Ovary (tissue), 9 donors: Measurements from ENCODE around the gene NELFB. TPM values are rescaled to one million over a fixed set of nuclear protein-coding genes. Genes with fewer than 3 reads are reported as not detected.

ENCODE experiments used
- DNase-seq, 5 donors: peaks; one replicate each; pipeline ENCODE4 v3.0.0-alpha.2; 2019 to 2020
- H3K27ac ChIP-seq, 2 donors: fragments of 200-600 bp; one replicate each; pipeline versions ENCODE4 v1.5.1 to v1.8.0; 2019 to 2022
- H3K27me3 ChIP-seq: fragments of 200-600 bp; one replicate; pipeline ENCODE4 v1.8.0; 2022
- H3K36me3 ChIP-seq: fragments of 200-600 bp; sonication (generic); one replicate; pipeline ENCODE4 v1.5.1; 2019
- H3K4me1 ChIP-seq: one replicate; pipeline ENCODE4 v1.8.1; 2013; ENCODE audit warnings: mild to moderate bottlenecking, moderate library complexity; ENCODE audit not compliant: insufficient read depth
- H3K4me3 ChIP-seq: fragments of 200-600 bp; sonication (generic); one replicate; pipeline ENCODE4 v1.5.1; 2017
- H3K9me3 ChIP-seq, 2 donors: fragments of 200-600 bp in 1 of 2; sonication (generic) in 1 of 2; one replicate each; pipeline versions ENCODE4 v1.5.1 to v1.8.1; 2013 to 2019; ENCODE audit warnings: mild to moderate bottlenecking in 1 of 2, moderate library complexity in 1 of 2
- EP300 ChIP-seq: sonication (generic); formaldehyde crosslinking; IDR thresholded peaks from one replicate; pipeline ENCODE4 v1.6.1; 2017; ENCODE audit warnings: antibody characterized with exemption
- POLR2A ChIP-seq: fragments of 450-650 bp; IDR thresholded peaks from one replicate; pipeline ENCODE4 v1.6.1; 2017; ENCODE audit warnings: antibody characterized with exemption, mild to moderate bottlenecking, moderate library complexity
- WGBS, 3 donors: extraction: QIAGEN DNeasy Blood & Tissue Kit in 1 of 3; methylation state at CpG; one replicate each; pipeline versions ENCODE4 v1.1.5 to v1.1.7; 2013 to 2017; 5-methylcytosine and 5-hydroxymethylcytosine counted together
- intact Hi-C, 4 donors: fragments of 100-400 bp; cut with DNase I; formaldehyde crosslinking; loops; one replicate each; pipeline versions ENCODE4 v1.11.0 to v1.15.1; 2022 to 2023
- polyA plus RNA-seq, 2 donors: library from polyadenylated mRNA; stranded (reverse); fragments of 200-250 nt in 1 of 2; fragments of 350-450 nt in 1 of 2; fragmentation: Illumina TruSeq in 1 of 2; extraction: RNeasy Lipid Tissue Mini Kit (QIAGEN cat#74804) in 1 of 2; gene quantifications; one replicate each; pipeline ENCODE4 v1.2.3, GENCODE V29; 2013 to 2014
- total RNA-seq, 7 donors: library from RNA; depleted of rRNA in 2 of 7; stranded (reverse); fragments of >200 nt in 2 of 7; fragmentation: NEBNext Ultra II Directional in 3 of 7; extraction: Animal tissue kit (Norgen Biotek cat#: 25700) in 3 of 7; gene quantifications; one replicate each; pipeline versions ENCODE4 v1.1.0 to v1.2.4, GENCODE V29; 2016 to 2023
- TF ChIP-seq, protein P1 (sequence below), 3 donors: fragments of 450-650 bp in 2 of 3; fragments of 200-600 bp in 1 of 3; IDR thresholded peaks; one replicate each; pipeline versions ENCODE4 v1.5.1 to v1.8.0; 2016 to 2022; ENCODE audit warnings: antibody characterized with exemption in 3 of 3, mild to moderate bottlenecking in 1 of 3
- donor health status: DM: no; HTN: no; CAD: no; lungs with moderate emphysema.
- donor health status: DM: no; HTN: no; CAD: no.
- donor health status: Bipolar disorder and iron deficiency.
- donor health status: DM: yes; HTN: yes; CAD: no.
- donor health status: DM: no; HTN: no; CAD: no.
- donor health status: DM: yes; HTN: yes; CAD: no.

NELFB gene
- total and polyA plus RNA-seq, 9 donors, result 10.9 to 56.6 (median 44.5) TPM

DNA sequence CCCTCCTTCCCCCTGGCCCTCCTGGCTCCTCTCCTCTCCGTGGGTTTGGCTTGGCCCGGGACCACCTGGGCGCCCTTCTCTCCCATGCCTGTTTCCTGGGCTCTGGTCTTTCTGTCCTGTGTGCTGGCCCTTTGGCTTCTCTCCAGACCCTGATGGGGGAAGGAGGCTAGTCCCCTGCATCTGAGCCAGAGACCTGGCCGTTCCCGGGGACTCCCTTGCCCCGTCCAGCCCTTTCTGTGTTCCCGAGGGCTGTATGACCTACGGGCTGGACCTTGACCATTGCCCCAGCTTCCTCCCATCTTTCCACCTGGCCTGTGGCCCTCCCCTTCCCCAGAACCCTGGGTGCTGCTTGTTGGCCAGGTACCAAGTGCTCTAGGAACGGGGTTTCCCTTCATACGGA, 8.4 kb downstream of the NELFB start:
- H3K4me1 ChIP-seq, result no peaks in the 10 kb centered on the region
- no peaks in the 10 kb centered on the region for H3K9me3 ChIP-seq
- no peak overlapping the region for H3K27ac ChIP-seq
- intact Hi-C loops, result no loop called here
- H3K36me3 ChIP-seq, result no peaks in the 10 kb centered on the region
- DNase-seq, result peak in 1 of 5 donors; percentile 27
- 62 to 70% (median 70%) methylated on average over 10 of the region's 10 CpGs for WGBS, 3 donors
- no peaks in the 10 kb centered on the region for H3K27me3 ChIP-seq
- H3K4me3 ChIP-seq, result no peak overlapping the region
- TF ChIP-seq, protein P1, sequence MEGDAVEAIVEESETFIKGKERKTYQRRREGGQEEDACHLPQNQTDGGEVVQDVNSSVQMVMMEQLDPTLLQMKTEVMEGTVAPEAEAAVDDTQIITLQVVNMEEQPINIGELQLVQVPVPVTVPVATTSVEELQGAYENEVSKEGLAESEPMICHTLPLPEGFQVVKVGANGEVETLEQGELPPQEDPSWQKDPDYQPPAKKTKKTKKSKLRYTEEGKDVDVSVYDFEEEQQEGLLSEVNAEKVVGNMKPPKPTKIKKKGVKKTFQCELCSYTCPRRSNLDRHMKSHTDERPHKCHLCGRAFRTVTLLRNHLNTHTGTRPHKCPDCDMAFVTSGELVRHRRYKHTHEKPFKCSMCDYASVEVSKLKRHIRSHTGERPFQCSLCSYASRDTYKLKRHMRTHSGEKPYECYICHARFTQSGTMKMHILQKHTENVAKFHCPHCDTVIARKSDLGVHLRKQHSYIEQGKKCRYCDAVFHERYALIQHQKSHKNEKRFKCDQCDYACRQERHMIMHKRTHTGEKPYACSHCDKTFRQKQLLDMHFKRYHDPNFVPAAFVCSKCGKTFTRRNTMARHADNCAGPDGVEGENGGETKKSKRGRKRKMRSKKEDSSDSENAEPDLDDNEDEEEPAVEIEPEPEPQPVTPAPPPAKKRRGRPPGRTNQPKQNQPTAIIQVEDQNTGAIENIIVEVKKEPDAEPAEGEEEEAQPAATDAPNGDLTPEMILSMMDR (IDR thresholded peaks at IDR 0.05), result no peak
- no peak for TF ChIP-seq EP300
- TF ChIP-seq POLR2A, result no peak

DNA sequence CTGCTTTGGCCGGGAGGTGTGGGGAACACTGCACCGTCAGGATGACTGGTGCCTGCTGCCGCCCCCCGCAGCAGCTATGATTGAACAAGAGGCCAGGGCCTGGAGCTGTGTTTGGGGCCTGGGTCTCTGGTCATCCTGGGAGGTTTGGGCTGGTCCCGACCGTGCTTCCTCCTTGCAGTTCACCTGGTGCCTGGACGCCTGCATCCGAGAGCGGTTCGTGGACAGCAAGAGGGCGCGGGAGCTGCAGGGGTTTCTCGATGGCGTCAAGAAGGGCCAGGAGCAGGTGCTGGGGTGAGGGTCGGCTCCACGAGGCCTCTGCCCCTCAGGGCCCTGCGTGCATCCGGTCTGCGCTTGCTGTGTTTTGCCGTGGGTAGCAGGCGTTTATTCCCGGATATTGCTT, 8.9 kb downstream of the NELFB start:
- Histone ChIP-seq H3K27me3 (no peaks in the 10 kb centered on the region), H3K4me3 (no peak overlapping the region), H3K9me3 (no peaks in the 10 kb centered on the region), H3K4me1 (peaks cover 3% of the 10 kb centered on the region), H3K36me3 (no peaks in the 10 kb centered on the region), H3K27ac (no peak overlapping the region)
- WGBS, 3 donors, result 91 to 96% (median 92%) methylated on average over 22 of the region's 22 CpGs
- intact Hi-C loops, result no loop called here
- no peak for TF ChIP-seq EP300
- TF ChIP-seq POLR2A, result no peak
- TF ChIP-seq, protein P1 (IDR thresholded peaks at IDR 0.05), result no peak
- peak in 1 of 5 donors; percentile 35 for DNase-seq

DNA sequence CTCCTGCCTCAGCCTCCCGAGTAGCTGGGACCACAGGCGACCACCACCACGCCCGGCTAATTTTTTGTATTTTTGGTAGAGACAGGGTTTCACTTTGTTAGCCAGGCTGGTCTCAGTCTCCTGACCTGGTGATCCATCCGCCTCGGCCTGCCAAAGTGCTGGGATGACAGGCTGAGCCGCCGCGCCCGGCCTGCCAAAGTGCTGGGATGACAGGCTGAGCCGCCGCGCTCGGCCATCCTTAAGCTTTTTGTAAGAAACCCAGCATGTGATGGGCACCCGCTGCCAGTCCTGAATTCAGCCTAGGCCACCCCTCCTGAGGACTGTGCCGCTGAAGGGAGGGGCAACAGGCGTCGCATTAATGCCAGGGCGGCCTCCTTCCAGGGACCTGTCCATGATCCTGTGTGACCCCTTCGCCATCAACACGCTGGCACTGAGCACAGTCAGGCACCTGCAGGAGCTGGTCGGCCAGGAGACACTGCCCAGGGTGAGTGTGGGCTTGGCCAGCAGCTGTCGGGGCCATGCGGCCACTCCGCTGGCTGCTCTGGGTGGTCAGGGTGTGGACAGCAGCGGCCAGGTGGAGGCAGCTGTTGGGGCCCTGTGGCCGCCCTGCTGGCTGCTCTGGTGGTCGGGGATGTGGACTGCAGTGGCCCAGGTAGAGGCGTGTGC, 10.5 kb downstream of the NELFB start:
- Histone ChIP-seq H3K4me1 (peaks cover 6% of the 10 kb centered on the region), H3K27me3 (no peaks in the 10 kb centered on the region), H3K36me3 (no peaks in the 10 kb centered on the region), H3K9me3 (no peaks in the 10 kb centered on the region), H3K27ac (no peak overlapping the region), H3K4me3 (no peak overlapping the region)
- no peak for DNase-seq
- 88 to 89% (median 89%) methylated on average over 28 to 29 of the region's 29 CpGs for WGBS, 3 donors
- TF ChIP-seq, protein P1 (IDR thresholded peaks at IDR 0.05), result no peak
- no peak for TF ChIP-seq POLR2A
- intact Hi-C loops, result no loop called here

DNA sequence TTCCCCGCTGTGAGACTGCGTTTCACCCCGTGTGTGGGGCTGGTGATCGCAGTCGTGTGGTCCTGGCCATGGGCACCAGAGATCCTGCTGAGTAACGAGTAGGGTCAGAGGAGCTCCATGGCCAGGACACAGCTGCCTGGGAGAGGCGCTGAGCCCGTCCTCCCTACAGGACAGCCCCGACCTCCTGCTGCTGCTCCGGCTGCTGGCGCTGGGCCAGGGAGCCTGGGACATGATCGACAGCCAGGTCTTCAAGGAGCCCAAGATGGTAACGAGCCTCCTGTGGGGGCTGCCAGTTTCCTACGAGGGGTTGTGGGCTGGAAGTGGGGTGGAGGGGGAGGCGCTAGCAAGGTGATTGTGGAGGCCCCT, 11.0 kb downstream of the NELFB start:
- H3K9me3 ChIP-seq, result no peaks in the 10 kb centered on the region
- DNase-seq, result peak in 2 of 5 donors; percentile 12 to 39
- H3K36me3 ChIP-seq, result no peaks in the 10 kb centered on the region
- no peak overlapping the region for H3K4me3 ChIP-seq
- WGBS, 3 donors, result 77 to 81% (median 80%) methylated on average over 15 of the region's 15 CpGs
- no peak for TF ChIP-seq POLR2A
- no peak for TF ChIP-seq EP300
- TF ChIP-seq, protein P1 (IDR thresholded peaks at IDR 0.05), result no peak
- peaks cover 6% of the 10 kb centered on the region for H3K4me1 ChIP-seq
- H3K27me3 ChIP-seq, result no peaks in the 10 kb centered on the region
- intact Hi-C loops, result no loop called here
- H3K27ac ChIP-seq, result no peak overlapping the region
